ENCODE data around the gene ZFYVE27.

ZFYVE27 gene

GRCh38 chr10:97752956-97753355 is 16.0 kb downstream of the ZFYVE27 start:
- no peak overlapping the region for H3K27ac ChIP-seq
- no peak for TF ChIP-seq ZFX (IDR thresholded peaks at IDR 0.05; ENCODE audit: borderline replicate concordance)
- no peak for TF ChIP-seq CTCF (IDR thresholded peaks at IDR 0.05)

- TF ChIP-seq ZFX (IDR thresholded peaks at IDR 0.05; ENCODE audit: borderline replicate concordance), result no peak
- no peak for TF ChIP-seq CTCF (IDR thresholded peaks at IDR 0.05)
These were observed 17.8 kb downstream of the ZFYVE27 start for GRCh38 chr10:97754726-97755125.

GRCh38 chr10:97755718-97756117 is 18.8 kb downstream of the ZFYVE27 start:
- TF ChIP-seq CTCF (IDR thresholded peaks at IDR 0.05) (no peak), ZFX (IDR thresholded peaks at IDR 0.05; ENCODE audit: borderline replicate concordance) (no peak)
- H3K27ac ChIP-seq, result no peak overlapping the region

More at GRCh38 chr10:97754726-97755125, 17.8 kb downstream of the ZFYVE27 start:
- H3K27ac ChIP-seq, result no peak overlapping the region

GRCh38 chr10:97757471-97757870 is 20.5 kb downstream of the ZFYVE27 start:
- TF ChIP-seq ZFX (IDR thresholded peaks at IDR 0.05; ENCODE audit: borderline replicate concordance) (no peak), CTCF (IDR thresholded peaks at IDR 0.05) (no peak)
- no peak overlapping the region for H3K27ac ChIP-seq

GRCh38 chr10:97759158-97759887 is 22.4 kb downstream of the ZFYVE27 start:
- no peak overlapping the region for H3K27ac ChIP-seq
- TF ChIP-seq CTCF (IDR thresholded peaks at IDR 0.05) (peak; percentile 96), ZFX (IDR thresholded peaks at IDR 0.05; ENCODE audit: borderline replicate concordance) (no peak)

GRCh38 chr10:97759946-97760345 is 23.0 kb downstream of the ZFYVE27 start:
- TF ChIP-seq ZFX (IDR thresholded peaks at IDR 0.05; ENCODE audit: borderline replicate concordance) (no peak), CTCF (IDR thresholded peaks at IDR 0.05) (no peak)
- H3K27ac ChIP-seq, result no peak overlapping the region

- TF ChIP-seq ZFX (IDR thresholded peaks at IDR 0.05; ENCODE audit: borderline replicate concordance) (no peak), CTCF (IDR thresholded peaks at IDR 0.05) (no peak)
- no peak overlapping the region for H3K27ac ChIP-seq
These were observed 23.7 kb downstream of the ZFYVE27 start for GRCh38 chr10:97760461-97761257.
